Measurements from ENCODE around the gene ZNF385B.

ZNF385B gene

DNA sequence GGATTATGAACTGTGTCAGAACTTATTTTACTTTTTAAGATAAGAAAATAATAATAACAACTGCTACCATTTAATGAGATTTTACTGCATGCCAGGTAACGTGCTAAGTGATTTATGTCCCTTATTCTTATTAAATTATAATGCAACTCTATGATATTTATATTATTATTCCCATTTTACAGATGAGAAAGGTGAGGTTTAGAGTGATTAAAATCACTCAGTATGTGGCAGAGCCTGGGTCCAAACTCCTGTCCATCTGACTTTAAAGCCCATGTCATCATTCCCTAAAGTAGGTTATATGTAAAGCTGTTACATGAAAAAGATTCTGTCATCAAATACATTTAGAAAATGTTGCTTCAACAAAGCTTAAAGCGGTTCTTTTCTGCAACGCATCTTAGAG, 308.0 kb downstream of the ZNF385B start:
- DNase-seq (ENCODE audit: low spot score) = no peak

DNA sequence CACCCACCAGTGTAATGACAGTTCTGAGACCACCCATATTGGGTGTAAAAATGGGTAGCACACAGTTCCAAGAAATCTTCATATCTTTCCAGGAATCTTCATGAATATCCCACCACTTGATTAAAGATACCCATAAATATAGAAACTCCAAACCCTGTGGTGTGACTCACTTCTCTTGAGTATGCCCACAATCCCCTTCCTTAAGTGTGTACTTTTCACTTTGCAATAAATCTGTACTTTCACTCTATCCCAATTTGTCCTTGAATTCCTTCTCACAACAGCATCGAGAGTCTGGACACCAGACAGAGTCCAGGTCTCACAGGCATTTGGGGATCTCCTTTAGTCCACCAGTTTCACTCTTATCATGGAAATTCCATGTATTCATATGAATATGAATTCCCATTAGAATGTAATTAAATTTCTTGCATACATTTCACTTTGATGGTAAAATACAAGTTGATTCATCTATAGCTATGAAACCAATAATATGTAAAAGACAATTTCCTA, 309.8 kb downstream of the ZNF385B start:
- no peak for DNase-seq (ENCODE audit: low spot score)

DNA sequence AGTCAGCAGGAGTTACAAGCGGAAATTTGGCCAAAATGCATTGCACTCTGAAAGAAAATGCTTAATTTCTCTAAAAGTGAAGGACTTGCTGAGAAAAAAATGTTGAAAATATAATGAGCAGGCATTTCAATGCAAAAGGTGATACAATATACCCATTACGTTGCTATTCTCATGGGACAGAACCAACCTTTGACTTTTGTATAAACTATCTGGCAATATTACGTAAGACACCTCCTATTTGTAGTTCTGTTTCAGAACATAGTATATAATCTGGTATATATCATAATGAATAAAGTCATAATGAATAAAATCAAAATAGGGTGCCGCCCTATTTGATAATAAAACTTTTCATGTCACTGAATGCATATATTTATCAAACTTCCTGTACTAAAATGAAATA, 310.6 kb downstream of the ZNF385B start:
- no peak for DNase-seq (ENCODE audit: low spot score)

GRCh38 chr2:179550214-179550613, 311.2 kb downstream of the ZNF385B start:
- no peak for DNase-seq (ENCODE audit: low spot score)

DNA sequence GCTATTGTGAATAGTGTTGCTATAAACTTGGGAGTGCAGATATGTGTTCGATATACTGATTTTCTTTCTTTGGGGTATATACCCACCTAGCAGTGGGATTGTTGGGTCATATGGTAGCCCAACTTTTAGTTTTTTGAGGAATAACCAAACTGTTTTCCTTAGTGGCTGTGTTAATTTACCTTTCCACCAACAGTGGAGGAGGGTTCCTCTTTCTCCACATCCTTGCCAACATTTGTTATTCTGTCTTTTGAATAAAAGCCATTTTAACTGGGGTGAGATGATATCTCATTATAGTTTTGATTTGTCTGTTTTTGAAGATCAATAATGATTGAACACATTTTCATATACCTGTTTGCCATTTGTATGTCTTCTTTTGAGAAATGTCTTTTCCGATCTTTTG, 314.8 kb downstream of the ZNF385B start:
- no peak for DNase-seq (ENCODE audit: low spot score)

DNA sequence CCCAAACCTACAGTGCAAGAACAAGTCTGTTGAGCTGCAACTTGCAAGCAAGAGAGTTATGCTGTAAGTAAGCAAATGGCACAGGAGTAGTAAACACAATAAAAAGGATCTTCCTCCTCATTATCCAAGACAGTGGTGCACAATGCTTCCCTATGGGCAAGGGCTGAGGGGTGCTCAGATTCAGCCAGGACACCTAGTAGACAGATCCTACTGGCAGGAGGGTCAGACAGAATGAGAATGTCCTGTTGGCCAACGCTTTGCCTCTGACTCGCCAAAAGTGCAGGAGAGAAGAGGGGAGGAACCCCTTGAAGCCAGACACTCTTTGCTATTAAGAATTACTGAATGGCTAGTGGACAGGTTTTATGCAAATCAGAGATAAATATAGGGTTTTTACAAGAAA, 316.4 kb downstream of the ZNF385B start:
- DNase-seq (ENCODE audit: low spot score) = no peak

GRCh38 chr2:179543361-179543901, 318.0 kb downstream of the ZNF385B start:
- DNase-seq (ENCODE audit: low spot score) = no peak

- no peak for DNase-seq (ENCODE audit: low spot score)
Observed at GRCh38 chr2:179541586-179541985, 319.8 kb downstream of the ZNF385B start.

DNA sequence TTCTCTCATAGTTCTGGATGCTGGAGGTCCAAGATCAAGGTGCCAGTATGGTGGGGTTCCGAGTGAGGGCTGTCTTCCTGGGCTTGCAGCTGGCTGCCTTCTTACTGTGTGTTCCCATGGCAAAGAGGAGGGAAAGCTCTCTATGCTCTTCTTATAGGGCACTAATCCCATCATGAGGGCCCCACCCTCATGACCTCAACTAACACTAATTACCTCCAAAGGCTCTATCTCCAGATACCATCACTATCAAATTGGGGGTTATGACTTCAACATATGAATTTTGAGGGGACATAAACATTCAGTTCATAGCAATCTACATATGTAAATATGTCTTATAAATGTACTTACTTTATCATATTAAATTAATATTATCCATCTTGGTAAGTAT, 322.3 kb downstream of the ZNF385B start:
- DNase-seq (ENCODE audit: low spot score) = no peak

DNA sequence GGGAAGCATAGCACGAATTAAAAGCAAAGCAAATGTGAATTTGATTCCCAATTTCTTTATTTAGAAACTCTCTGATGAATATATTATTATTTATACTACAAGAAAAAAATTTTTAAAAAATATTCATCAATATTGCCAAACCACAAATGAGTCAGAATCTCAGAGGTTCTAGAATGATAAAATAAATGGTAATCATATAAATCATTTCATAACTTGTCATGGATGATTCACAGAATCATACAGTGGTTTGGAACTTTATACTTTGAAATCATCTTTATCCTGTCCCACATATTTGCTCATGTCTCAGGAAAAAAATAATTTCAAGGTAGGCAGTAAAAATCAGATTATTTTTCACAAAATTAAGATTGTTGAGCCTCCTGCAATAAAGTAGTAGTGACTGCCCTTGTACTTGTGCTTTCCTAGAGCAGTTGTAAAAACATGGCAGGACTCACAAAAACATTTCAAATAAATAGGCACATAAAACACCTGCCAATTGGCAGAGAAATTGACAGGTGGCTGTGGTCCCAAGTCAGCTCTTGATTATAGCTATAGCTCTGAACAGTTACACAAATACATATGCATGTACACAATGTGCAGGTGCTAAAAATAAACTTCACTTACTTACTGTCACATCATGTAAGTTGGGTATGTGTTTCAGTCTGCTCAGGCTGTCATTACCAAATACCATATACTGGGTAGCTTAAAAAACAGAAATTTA, 322.8 kb downstream of the ZNF385B start:
- DNase-seq (ENCODE audit: low spot score) = no peak

DNA sequence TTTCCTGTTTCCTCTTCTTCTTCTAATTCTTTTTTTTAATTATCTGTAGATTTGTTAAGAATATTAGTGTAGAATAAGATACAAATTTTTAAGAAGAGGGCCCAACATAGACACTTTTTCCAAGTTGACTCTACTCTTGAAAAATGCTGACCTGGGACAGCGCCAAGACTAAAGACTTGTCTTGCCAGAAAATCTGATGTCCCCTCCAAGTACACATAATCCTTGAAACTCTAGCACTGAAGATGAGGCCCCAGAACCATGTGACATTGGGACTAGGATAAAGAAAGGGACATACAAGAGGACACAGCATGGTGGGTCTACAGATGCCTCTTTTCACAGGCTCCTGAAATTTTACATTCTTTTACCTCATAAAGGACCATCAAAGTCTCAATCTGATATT, 325.2 kb downstream of the ZNF385B start:
- DNase-seq (ENCODE audit: low spot score) = no peak

- DNase-seq (ENCODE audit: low spot score) = no peak
Observed at GRCh38 chr2:179533875-179534274, 327.5 kb downstream of the ZNF385B start.

GRCh38 chr2:179532863-179533278, 328.5 kb downstream of the ZNF385B start:
- DNase-seq (ENCODE audit: low spot score) = no peak

- DNase-seq (ENCODE audit: low spot score) = no peak
Observed at GRCh38 chr2:179528576-179529069, 332.8 kb downstream of the ZNF385B start.

DNA sequence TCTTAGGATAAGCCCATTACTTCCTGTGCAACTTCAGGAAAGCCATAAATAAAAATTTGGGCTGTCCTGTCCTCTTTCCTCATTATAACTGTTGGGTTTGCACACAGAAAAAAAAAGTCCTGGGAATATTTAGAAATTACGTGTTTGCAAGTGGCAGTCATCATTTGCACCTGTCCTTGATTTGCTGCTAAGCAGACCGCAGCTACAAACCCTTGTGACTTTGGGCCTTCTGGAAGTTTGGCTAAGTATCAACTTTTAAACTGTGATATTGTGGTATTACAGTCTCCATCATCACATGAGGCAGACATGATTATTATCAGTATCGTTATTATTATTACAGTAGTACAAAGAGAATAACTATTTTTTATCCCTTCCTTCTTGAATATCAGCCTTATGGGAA, 336.1 kb downstream of the ZNF385B start:
- no peak for DNase-seq (ENCODE audit: low spot score)

DNA sequence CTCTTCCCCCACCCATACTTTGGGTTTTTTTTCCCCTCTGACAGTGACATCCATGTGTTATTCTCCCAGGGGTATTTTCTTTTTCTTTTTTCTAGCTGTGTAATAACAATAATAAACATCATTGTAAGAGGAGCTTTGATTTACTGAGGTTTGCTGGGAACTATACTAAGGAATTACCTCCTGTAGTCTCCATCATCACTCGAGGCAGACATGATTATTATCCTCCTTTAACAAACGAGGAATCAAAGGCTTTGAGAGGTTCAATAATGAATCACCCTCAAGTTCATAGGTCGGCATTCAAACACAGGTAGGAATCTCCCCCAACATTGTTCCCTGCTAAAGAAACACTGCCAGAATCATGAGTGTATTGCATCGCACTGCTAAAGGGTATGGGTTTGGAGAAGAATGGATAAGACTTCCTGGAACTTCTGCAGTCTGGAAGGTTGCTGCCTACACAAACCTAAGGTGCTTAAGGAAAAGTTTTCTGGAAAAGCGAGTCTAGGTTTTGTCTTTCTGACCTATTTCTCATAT, 336.5 kb downstream of the ZNF385B start:
- no peak for DNase-seq (ENCODE audit: low spot score)

DNA sequence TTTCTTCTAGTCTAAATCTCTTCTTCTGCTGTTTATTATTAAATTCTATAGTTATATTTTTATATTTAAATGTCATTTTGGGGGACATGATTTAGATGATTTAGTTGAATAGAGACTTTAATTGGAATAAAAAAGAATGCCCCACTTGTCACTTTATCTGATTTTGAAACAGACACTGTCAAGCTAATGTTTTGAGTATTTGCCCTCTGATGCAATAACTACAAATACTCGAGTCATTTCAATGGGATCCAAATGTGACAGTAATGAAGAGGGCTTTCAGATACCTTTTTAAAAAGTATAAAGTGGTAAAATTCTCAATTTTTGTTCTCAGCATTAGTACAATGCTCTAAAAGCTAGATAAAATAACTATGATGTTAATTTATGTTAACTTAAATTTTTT, 339.5 kb downstream of the ZNF385B start:
- no peak for DNase-seq (ENCODE audit: low spot score)

GRCh38 chr2:179518830-179519229, 342.6 kb downstream of the ZNF385B start:
- DNase-seq (ENCODE audit: low spot score) = no peak

GRCh38 chr2:179513181-179513580, 348.2 kb downstream of the ZNF385B start:
- no peak for DNase-seq (ENCODE audit: low spot score)

DNA sequence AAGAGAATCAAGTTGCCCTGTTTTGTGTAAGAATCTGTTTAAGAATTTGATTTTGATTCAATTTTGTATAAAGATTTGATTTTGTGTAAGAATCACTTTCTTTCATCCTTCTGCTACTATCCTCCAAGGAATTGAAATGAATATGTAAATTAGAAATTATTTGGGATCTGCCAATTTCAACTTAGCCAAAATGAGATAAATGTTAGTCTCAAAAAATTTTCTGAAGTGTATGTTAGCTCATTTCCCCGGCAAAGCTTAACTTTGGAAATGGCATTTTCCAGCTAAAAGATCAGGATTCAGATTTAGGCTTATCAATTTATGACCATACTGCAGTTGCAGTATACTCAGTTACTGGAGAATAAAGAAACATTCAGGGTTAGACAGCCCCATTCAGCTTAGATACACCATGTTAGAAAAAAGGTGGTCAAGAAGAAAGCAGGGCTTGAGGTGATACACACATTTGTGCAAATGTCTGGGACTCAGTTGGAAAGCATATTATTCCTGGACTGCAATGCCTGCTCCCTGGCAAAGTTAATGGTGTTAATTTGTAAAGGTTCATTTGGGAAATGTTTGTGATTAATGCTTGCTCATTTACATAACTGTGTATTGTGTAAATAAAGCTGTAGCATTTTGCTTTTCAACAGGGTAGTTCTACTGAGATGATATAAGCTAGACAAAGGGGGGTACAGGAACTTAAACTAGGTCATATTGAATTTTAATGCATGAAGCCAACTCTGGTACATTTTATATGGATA, 349.0 kb downstream of the ZNF385B start:
- no peak for DNase-seq (ENCODE audit: low spot score)

- no peak for DNase-seq (ENCODE audit: low spot score)
Observed at GRCh38 chr2:179511105-179511789, 350.2 kb downstream of the ZNF385B start.

DNA sequence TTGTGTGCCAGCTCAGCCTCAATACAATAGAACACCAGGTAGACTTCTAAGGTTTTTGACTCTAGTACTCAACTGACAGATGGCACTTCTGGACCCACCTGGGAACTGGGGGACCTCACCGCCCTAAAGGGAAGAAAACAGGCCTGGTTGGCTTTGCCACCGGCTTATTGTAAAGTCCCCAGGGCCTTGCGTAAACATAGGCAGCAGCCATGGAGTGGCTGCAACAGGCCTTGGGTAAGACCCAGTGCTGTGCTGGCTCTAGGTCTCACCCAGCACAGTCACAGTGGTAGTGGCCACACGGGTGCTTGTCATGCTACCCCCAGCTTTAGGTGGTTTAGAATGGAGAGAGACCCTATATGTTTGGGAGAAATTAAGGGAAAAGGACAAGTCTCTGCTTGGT, 366.1 kb downstream of the ZNF385B start:
- DNase-seq (ENCODE audit: low spot score) = no peak
